ENCODE data around the gene LOXHD1. TPM values are rescaled to one million over a fixed set of nuclear protein-coding genes. Genes with fewer than 3 reads are reported as not detected.

LOXHD1 gene
- total and polyA plus RNA-seq, 2 donors (not counting 1 experiment from before 2014, with no cell fraction given), result not detected

DNA sequence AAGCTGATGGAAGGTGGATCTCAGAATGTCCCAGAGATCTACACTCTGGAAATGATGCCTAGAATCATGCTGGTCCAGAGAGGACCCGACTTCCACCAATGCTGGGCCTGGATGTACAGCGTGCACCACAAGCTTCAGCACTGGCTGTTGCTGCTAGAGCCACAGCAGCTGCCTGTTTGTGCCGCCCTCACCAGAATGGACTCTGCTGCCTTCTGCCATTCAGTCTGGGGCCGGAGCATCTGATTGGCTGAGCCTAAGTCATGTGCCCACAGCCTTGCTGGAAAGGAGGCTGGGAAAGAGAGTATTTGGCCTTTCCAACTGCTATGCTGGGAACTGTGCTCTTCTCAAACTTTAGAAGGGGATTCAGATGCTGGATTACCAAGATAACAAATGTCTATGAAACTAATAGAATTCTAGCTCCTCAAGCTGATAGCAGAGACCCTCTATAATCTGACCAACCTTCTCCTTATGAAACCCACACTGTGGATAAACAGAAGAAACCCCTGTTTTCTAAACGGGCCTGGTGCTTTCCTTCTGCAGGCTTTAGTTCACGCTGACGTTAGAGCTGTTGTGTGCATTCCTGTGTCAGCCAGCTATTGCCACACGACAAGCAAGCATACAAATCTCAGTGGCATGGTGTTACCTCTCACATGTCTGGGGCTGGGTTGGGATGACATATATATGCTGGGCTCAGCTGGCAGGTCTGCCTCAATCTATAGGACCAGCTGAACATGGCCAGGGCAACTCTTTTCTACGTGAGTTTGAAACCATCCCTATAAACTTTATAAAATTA, 4.1 kb upstream of the LOXHD1 start:
- Histone ChIP-seq H3K9ac (ENCODE audit: low read length) (no peak overlapping the region), H3K4me2 (replicated peaks; ENCODE audit: low read depth, low read length, poor library complexity, severe bottlenecking) (no peak overlapping the region), H4K20me1 (ENCODE audit: control insufficient read depth, insufficient read depth, low read length, poor library complexity, severe bottlenecking) (no peaks in the 10 kb centered on the region), H3K27me3 (replicated peaks in 1 of 4; ENCODE audit: control extremely low read depth in 1 of 4, control insufficient read depth in 3 of 4, insufficient read depth in 4 of 4, low read length in 3 of 4) (peaks cover 0 to 16% (median 0%) of the 10 kb centered on the region in 4 experiments), H3K4me1 (ENCODE audit: control insufficient read depth in 2 of 2, insufficient read depth in 2 of 2, low read length in 2 of 2) (no peaks in the 10 kb centered on the region), H3K4me3 (ENCODE audit: control extremely low read depth in 1 of 5, extremely low read depth in 1 of 5, insufficient read depth in 1 of 5, low read depth in 2 of 5, low read length in 4 of 5) (no peak overlapping the region), H3K79me2 (ENCODE audit: control insufficient read depth, insufficient read depth, low read length) (no peaks in the 10 kb centered on the region), H2AFZ (ENCODE audit: insufficient read depth, low read depth, low read length, poor library complexity, severe bottlenecking) (no peak overlapping the region), H3K36me3 (replicated peaks in 1 of 2; ENCODE audit: control extremely low read depth in 1 of 2, control insufficient read depth in 1 of 2, extremely low read depth in 1 of 2, insufficient read depth in 2 of 2, low read length in 1 of 2) (no peaks in the 10 kb centered on the region), H3K9me3 (ENCODE audit: control extremely low read depth in 1 of 3, control insufficient read depth in 2 of 3, insufficient read depth in 1 of 3, low read length in 2 of 3) (no peaks in the 10 kb centered on the region), H3K27ac (ENCODE audit: low read length in 2 of 2) (no peak overlapping the region)
- WGBS (ENCODE audit: insufficient coverage), result 81% methylated on average over 8 of the region's 9 CpGs
- ATAC-seq (ENCODE audit: low read depth), result no peak
- TF ChIP-seq, protein P1, sequence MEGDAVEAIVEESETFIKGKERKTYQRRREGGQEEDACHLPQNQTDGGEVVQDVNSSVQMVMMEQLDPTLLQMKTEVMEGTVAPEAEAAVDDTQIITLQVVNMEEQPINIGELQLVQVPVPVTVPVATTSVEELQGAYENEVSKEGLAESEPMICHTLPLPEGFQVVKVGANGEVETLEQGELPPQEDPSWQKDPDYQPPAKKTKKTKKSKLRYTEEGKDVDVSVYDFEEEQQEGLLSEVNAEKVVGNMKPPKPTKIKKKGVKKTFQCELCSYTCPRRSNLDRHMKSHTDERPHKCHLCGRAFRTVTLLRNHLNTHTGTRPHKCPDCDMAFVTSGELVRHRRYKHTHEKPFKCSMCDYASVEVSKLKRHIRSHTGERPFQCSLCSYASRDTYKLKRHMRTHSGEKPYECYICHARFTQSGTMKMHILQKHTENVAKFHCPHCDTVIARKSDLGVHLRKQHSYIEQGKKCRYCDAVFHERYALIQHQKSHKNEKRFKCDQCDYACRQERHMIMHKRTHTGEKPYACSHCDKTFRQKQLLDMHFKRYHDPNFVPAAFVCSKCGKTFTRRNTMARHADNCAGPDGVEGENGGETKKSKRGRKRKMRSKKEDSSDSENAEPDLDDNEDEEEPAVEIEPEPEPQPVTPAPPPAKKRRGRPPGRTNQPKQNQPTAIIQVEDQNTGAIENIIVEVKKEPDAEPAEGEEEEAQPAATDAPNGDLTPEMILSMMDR (IDR thresholded peaks at IDR 0.05), result no peak
- no peak for TF ChIP-seq EZH2 (IDR thresholded peaks at IDR 0.05; ENCODE audit: borderline replicate concordance, insufficient read depth, low read depth, low read length, poor library complexity, severe bottlenecking)
- no peak for DNase-seq
- intact Hi-C loops (cut with micrococcal nuclease), result no loop called here
- H3K27ac Mint-ChIP-seq, result no peak overlapping the region
- H3K4me3 Mint-ChIP-seq, result no peak overlapping the region
- POLR2A ChIA-PET, result no interaction called here
- no peaks in the 10 kb centered on the region for H3K4me1 Mint-ChIP-seq
- H3K27me3 Mint-ChIP-seq, result peaks cover 19% of the 10 kb centered on the region
- CTCF ChIA-PET, result interaction anchor here (1.2 to 6.4 kb wide), 5 partner anchors 8 to 512 kb away, joined by 3 to 228 read pairs (median 5); partner anchors contain the start of genes KATNAL2 and PIAS2
- no peaks in the 10 kb centered on the region for H3K9me3 Mint-ChIP-seq (ENCODE audit: insufficient read depth)

DNA sequence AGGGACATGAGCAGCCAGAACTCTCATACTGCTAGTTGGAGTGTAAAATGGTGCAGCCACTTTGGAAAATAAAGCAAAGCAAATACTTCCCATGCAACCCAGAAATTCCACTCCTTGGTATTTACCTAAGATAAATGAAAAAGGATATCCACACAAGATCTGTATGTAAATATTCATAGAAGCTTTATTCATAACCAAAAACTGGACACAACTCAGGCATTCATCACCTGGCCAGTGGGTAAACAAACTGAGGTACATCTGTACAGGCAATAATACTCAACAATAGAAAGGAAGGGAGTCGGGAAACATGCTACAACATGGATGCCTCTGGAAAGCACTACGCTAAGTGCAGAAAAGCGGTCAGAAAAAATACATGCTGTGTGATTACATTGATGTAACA, 2.5 kb upstream of the LOXHD1 start:
- ChIA-PET POLR2A (no interaction called here), CTCF (interaction anchor here (3.6 to 6.4 kb wide), 2 partner anchors 487 to 510 kb away, joined by 46 to 228 read pairs; a partner anchor contains a TSS)
- Mint-ChIP-seq H3K27ac (no peak overlapping the region), H3K4me3 (no peak overlapping the region), H3K4me1 (no peaks in the 10 kb centered on the region), H3K27me3 (peaks cover 14% of the 10 kb centered on the region), H3K9me3 (ENCODE audit: insufficient read depth) (no peaks in the 10 kb centered on the region)
- TF ChIP-seq EZH2 (IDR thresholded peaks at IDR 0.05; ENCODE audit: borderline replicate concordance, insufficient read depth, low read depth, low read length, poor library complexity, severe bottlenecking), result no peak
- TF ChIP-seq, protein P1 (IDR thresholded peaks at IDR 0.05), result no peak
- Histone ChIP-seq H3K9ac (ENCODE audit: low read length) (no peak overlapping the region), H4K20me1 (ENCODE audit: control insufficient read depth, insufficient read depth, low read length, poor library complexity, severe bottlenecking) (no peaks in the 10 kb centered on the region), H3K4me1 (ENCODE audit: control insufficient read depth in 2 of 2, insufficient read depth in 2 of 2, low read length in 2 of 2) (no peaks in the 10 kb centered on the region), H2AFZ (ENCODE audit: insufficient read depth, low read depth, low read length, poor library complexity, severe bottlenecking) (no peak overlapping the region), H3K79me2 (ENCODE audit: control insufficient read depth, insufficient read depth, low read length) (no peaks in the 10 kb centered on the region), H3K4me3 (ENCODE audit: control extremely low read depth in 1 of 5, extremely low read depth in 1 of 5, insufficient read depth in 1 of 5, low read depth in 2 of 5, low read length in 4 of 5) (no peak overlapping the region), H3K36me3 (replicated peaks in 1 of 2; ENCODE audit: control extremely low read depth in 1 of 2, control insufficient read depth in 1 of 2, extremely low read depth in 1 of 2, insufficient read depth in 2 of 2, low read length in 1 of 2) (no peaks in the 10 kb centered on the region), H3K9me3 (ENCODE audit: control extremely low read depth in 1 of 3, control insufficient read depth in 2 of 3, insufficient read depth in 1 of 3, low read length in 2 of 3) (no peaks in the 10 kb centered on the region), H3K27me3 (replicated peaks in 1 of 4; ENCODE audit: control extremely low read depth in 1 of 4, control insufficient read depth in 3 of 4, insufficient read depth in 4 of 4, low read length in 3 of 4) (peaks cover 0 to 16% (median 0%) of the 10 kb centered on the region in 4 experiments), H3K4me2 (replicated peaks; ENCODE audit: low read depth, low read length, poor library complexity, severe bottlenecking) (no peak overlapping the region), H3K27ac (ENCODE audit: low read length in 2 of 2) (no peak overlapping the region)
- ATAC-seq (ENCODE audit: low read depth), result no peak
- intact Hi-C loops (cut with micrococcal nuclease), result loop anchor here (2.0 kb wide), 1 partner anchor 449 kb away; no protein-coding TSS in a partner anchor
- no CpG with 5 or more reads among the region's 3 CpGs for WGBS (ENCODE audit: insufficient coverage)
- DNase-seq, result no peak

Data from B cell (primary cell).